Stimulated activated memory B cell treated with anti-CD40 and anti-IgM and Interleukin-4, amounts not matched to agents 10 μg/mL and 1 μg/mL and 100 μg/mL, for 72 hours (primary cell): ENCODE measurements around the gene FHOD3.

ENCODE experiments used
- ATAC-seq: fragments of 150-1000 bp; cut with Tn5 transposase; 2 replicates; pipeline ENCODE4 v1.10.0; 2021
- H3K27ac Mint-ChIP-seq: one replicate; pipeline ENCODE4 v1.8.0; 2022; ENCODE audit warnings: mild to moderate bottlenecking, mixed read lengths
- H3K27me3 Mint-ChIP-seq: one replicate; pipeline ENCODE4 v1.8.0; 2022; ENCODE audit warnings: mixed read lengths
- H3K36me3 Mint-ChIP-seq: one replicate; pipeline ENCODE4 v1.8.0; 2022; ENCODE audit warnings: mixed read lengths
- H3K4me1 Mint-ChIP-seq: one replicate; pipeline ENCODE4 v1.8.0; 2022; ENCODE audit warnings: mixed read lengths
- H3K4me3 Mint-ChIP-seq: one replicate; pipeline ENCODE4 v1.8.0; 2022; ENCODE audit warnings: mild to moderate bottlenecking, moderate library complexity, mixed read lengths
- H3K9me3 Mint-ChIP-seq: one replicate; pipeline ENCODE4 v1.8.0; 2022; ENCODE audit warnings: mixed read lengths

The FHOD3 gene

GRCh38 chr18:36559149-36559857 is 261.8 kb downstream of the FHOD3 start:
- no peak overlapping the region for H3K27ac Mint-ChIP-seq
- no peak for ATAC-seq
- no peaks in the 10 kb centered on the region for H3K36me3 Mint-ChIP-seq
- H3K4me3 Mint-ChIP-seq, result no peak overlapping the region
- H3K4me1 Mint-ChIP-seq, result no peaks in the 10 kb centered on the region
- peaks cover 37% of the 10 kb centered on the region for H3K27me3 Mint-ChIP-seq
- no peaks in the 10 kb centered on the region for H3K9me3 Mint-ChIP-seq

GRCh38 chr18:36560187-36560586 is 262.7 kb downstream of the FHOD3 start:
- H3K36me3 Mint-ChIP-seq, result no peaks in the 10 kb centered on the region
- no peak overlapping the region for H3K4me3 Mint-ChIP-seq
- H3K9me3 Mint-ChIP-seq, result no peaks in the 10 kb centered on the region
- H3K27me3 Mint-ChIP-seq, result peaks cover 44% of the 10 kb centered on the region
- ATAC-seq, result no peak
- H3K4me1 Mint-ChIP-seq, result no peaks in the 10 kb centered on the region
- no peak overlapping the region for H3K27ac Mint-ChIP-seq

DNA sequence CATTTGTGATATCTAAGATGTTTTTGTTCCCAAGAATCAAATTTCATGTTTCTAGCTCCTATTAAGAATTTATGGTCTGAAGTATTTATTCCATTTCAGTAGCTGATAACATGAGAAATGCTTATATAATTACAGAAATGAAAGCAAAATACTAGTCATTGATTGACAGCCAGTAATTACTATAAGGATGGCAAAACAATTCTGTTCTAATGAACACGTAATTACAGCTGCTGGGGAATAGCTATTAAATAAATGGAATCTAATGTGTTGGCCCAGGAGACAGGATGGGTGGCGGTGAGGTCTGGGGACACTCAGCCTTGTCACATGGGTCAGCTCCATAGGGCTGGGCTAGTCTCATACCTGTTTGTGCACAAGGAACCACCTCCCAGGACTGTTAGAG is 263.5 kb downstream of the FHOD3 start:
- Mint-ChIP-seq H3K27ac (no peak overlapping the region), H3K36me3 (no peaks in the 10 kb centered on the region), H3K9me3 (no peaks in the 10 kb centered on the region), H3K27me3 (peaks cover 42% of the 10 kb centered on the region), H3K4me1 (no peaks in the 10 kb centered on the region), H3K4me3 (no peak overlapping the region)
- no peak for ATAC-seq

- Mint-ChIP-seq H3K27ac (no peak overlapping the region), H3K9me3 (no peaks in the 10 kb centered on the region), H3K4me1 (no peaks in the 10 kb centered on the region), H3K4me3 (no peak overlapping the region), H3K27me3 (peaks cover 45% of the 10 kb centered on the region), H3K36me3 (no peaks in the 10 kb centered on the region)
- no peak for ATAC-seq
These were observed 267.3 kb downstream of the FHOD3 start for GRCh38 chr18:36564841-36565240.

DNA sequence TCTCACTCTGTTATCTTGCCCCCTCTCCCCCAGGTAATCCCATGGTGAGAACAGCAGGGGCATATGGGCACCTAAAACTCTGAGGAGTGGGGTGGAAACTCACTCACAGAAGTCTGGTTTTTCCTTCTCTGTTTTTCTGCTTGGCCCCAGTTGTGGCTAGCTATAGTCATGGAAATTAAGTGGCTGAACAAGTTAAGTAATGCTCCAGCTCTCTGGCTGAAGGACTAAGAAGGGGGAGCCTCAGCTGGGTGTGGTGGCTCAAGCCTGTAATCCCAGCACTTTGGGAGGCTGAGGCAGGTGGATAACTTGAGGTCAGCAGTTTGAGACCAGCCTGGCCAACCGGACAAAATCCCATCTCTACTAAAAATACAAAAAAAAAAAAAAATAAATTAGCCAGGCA is 270.3 kb downstream of the FHOD3 start:
- Mint-ChIP-seq H3K36me3 (no peaks in the 10 kb centered on the region), H3K4me1 (no peaks in the 10 kb centered on the region), H3K27me3 (peaks cover 45% of the 10 kb centered on the region), H3K27ac (no peak overlapping the region), H3K4me3 (no peak overlapping the region), H3K9me3 (no peaks in the 10 kb centered on the region)
- no peak for ATAC-seq

GRCh38 chr18:36568487-36568886 is 271.0 kb downstream of the FHOD3 start:
- ATAC-seq, result no peak
- Mint-ChIP-seq H3K9me3 (no peaks in the 10 kb centered on the region), H3K36me3 (no peaks in the 10 kb centered on the region), H3K4me3 (no peak overlapping the region), H3K27ac (no peak overlapping the region), H3K27me3 (peaks cover 42% of the 10 kb centered on the region), H3K4me1 (no peaks in the 10 kb centered on the region)

- Mint-ChIP-seq H3K4me3 (no peak overlapping the region), H3K4me1 (no peaks in the 10 kb centered on the region), H3K9me3 (no peaks in the 10 kb centered on the region), H3K36me3 (no peaks in the 10 kb centered on the region), H3K27me3 (peaks cover 12% of the 10 kb centered on the region), H3K27ac (no peak overlapping the region)
- ATAC-seq, result peak; percentile 20
These were observed 274.8 kb downstream of the FHOD3 start for GRCh38 chr18:36572135-36572856.

DNA sequence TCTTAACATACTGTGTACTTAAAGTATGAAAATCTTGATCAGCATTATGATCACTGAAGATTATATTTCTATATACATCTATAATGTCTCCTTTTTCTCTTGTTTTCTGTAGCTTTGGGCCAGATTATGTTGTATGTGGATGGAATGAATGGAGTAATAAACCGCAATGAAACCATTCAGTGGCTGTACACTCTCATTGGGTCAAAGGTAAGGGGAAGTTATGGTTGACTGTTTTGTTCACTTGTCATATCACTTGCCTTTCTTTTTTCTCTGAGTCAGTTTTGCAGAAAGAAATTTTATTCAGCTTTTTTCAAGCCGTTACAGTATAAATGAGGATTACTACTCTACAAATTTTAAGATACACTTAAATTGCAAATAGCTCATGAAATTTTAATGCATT is 278.8 kb downstream of the FHOD3 start:
- no peak overlapping the region for H3K27ac Mint-ChIP-seq
- no peaks in the 10 kb centered on the region for H3K36me3 Mint-ChIP-seq
- H3K27me3 Mint-ChIP-seq, result no peaks in the 10 kb centered on the region
- H3K9me3 Mint-ChIP-seq, result no peaks in the 10 kb centered on the region
- no peaks in the 10 kb centered on the region for H3K4me1 Mint-ChIP-seq
- no peak overlapping the region for H3K4me3 Mint-ChIP-seq
- ATAC-seq, result no peak

GRCh38 chr18:36578871-36579710 is 281.6 kb downstream of the FHOD3 start:
- no peaks in the 10 kb centered on the region for H3K9me3 Mint-ChIP-seq
- H3K27ac Mint-ChIP-seq, result no peak overlapping the region
- ATAC-seq, result no peak
- H3K36me3 Mint-ChIP-seq, result no peaks in the 10 kb centered on the region
- no peaks in the 10 kb centered on the region for H3K4me1 Mint-ChIP-seq
- no peaks in the 10 kb centered on the region for H3K27me3 Mint-ChIP-seq
- H3K4me3 Mint-ChIP-seq, result no peak overlapping the region

- Mint-ChIP-seq H3K27ac (no peak overlapping the region), H3K27me3 (no peaks in the 10 kb centered on the region), H3K36me3 (no peaks in the 10 kb centered on the region), H3K4me3 (no peak overlapping the region), H3K4me1 (no peaks in the 10 kb centered on the region), H3K9me3 (no peaks in the 10 kb centered on the region)
- peak; percentile 4 for ATAC-seq
These were observed 282.8 kb downstream of the FHOD3 start for GRCh38 chr18:36580266-36580665.

- no peak overlapping the region for H3K4me3 Mint-ChIP-seq
- no peaks in the 10 kb centered on the region for H3K36me3 Mint-ChIP-seq
- no peaks in the 10 kb centered on the region for H3K9me3 Mint-ChIP-seq
- no peaks in the 10 kb centered on the region for H3K4me1 Mint-ChIP-seq
- no peaks in the 10 kb centered on the region for H3K27me3 Mint-ChIP-seq
- ATAC-seq, result no peak
- no peak overlapping the region for H3K27ac Mint-ChIP-seq
These were observed 283.6 kb downstream of the FHOD3 start for GRCh38 chr18:36580874-36581750.

- ATAC-seq, result no peak
- H3K4me3 Mint-ChIP-seq, result no peak overlapping the region
- no peak overlapping the region for H3K27ac Mint-ChIP-seq
- no peaks in the 10 kb centered on the region for H3K36me3 Mint-ChIP-seq
- H3K27me3 Mint-ChIP-seq, result no peaks in the 10 kb centered on the region
- H3K4me1 Mint-ChIP-seq, result no peaks in the 10 kb centered on the region
- H3K9me3 Mint-ChIP-seq, result no peaks in the 10 kb centered on the region
These were observed 285.7 kb downstream of the FHOD3 start for GRCh38 chr18:36582988-36583745.

DNA sequence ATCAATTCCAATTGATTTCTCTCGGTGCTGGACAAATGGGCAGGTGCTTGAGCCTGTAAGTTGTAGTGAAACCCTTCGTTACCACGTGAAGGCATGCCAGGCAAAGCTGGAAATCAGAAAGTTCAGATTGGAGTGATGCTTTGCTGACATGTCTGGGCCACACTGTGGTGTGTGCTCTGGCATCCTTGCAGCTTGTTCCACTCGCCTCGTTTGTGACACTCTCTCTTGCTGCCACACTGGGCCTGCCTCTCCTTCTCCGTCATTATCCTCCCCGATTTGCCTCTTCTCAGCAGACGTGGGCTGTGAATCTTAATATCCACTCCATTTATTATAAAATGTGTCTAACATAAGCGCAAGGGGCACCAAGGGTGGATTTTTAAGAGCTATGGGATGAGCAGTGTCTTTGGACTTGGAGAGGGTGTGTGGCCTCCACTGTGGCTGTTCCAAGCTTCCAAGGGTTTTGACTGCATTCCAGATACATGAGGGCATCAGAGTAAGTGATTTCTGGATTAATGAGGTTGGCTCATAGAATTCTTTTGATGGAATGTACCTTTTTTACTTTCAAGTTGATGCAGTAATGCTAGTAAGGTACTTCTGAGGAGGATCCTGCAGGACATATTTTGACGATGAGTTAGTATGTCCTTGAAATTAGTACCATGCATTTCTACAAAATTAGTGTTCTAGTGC is 292.5 kb downstream of the FHOD3 start:
- H3K27ac Mint-ChIP-seq, result no peak overlapping the region
- H3K4me1 Mint-ChIP-seq, result no peaks in the 10 kb centered on the region

More for the DNA sequence above, 292.5 kb downstream of the FHOD3 start:
- Mint-ChIP-seq H3K4me3 (no peak overlapping the region), H3K27me3 (no peaks in the 10 kb centered on the region), H3K9me3 (no peaks in the 10 kb centered on the region), H3K36me3 (no peaks in the 10 kb centered on the region)
- ATAC-seq, result no peak
